SU-DHL-6 (cell line): Measurements from ENCODE around the gene AP3B2.

ENCODE experiments used
- CTCF ChIP-seq: fragments of 200-600 bp; sonication (generic); IDR thresholded peaks from one replicate; pipeline ENCODE4 v1.5.1; 2017; ENCODE audit warnings: antibody characterized with exemption, mild to moderate bottlenecking, low read length, moderate library complexity; ENCODE audit not compliant: insufficient read depth, poor library complexity, severe bottlenecking
- EZH2phosphoT487 ChIP-seq: fragments of 200-600 bp; sonication (generic), shearing (Covaris generic); conservative IDR thresholded peaks from 2 replicates; pipeline ENCODE4 v1.6.1; 2018; ENCODE audit warnings: mild to moderate bottlenecking, antibody characterized with exemption, low read length, moderate library complexity, mixed read lengths

GRCh38 chr15:82731527-82731926 lies 21.9 kb upstream of the AP3B2 start:
- TF ChIP-seq EZH2phosphoT487 = no peak
- no peak for TF ChIP-seq CTCF
